Measurements from ENCODE around the gene PRKAG1.

The PRKAG1 gene

GRCh38 chr12:49041036-49041880 lies 22.7 kb upstream of the PRKAG1 start:
- Mint-ChIP-seq H3K27me3 (ENCODE audit: low read depth) (no peaks in the 10 kb centered on the region), H3K36me3 (ENCODE audit: low read depth) (peaks cover 69% of the 10 kb centered on the region), H3K4me1 (ENCODE audit: low read depth) (no peaks in the 10 kb centered on the region), H3K4me3 (no peak overlapping the region), H3K27ac (no peak overlapping the region), H3K9me3 (no peaks in the 10 kb centered on the region)
- DNase-seq (ENCODE audit: low spot score), result no peak

GRCh38 chr12:49040364-49040855 lies 21.8 kb upstream of the PRKAG1 start:
- peaks cover 70% of the 10 kb centered on the region for H3K36me3 Mint-ChIP-seq (ENCODE audit: low read depth)

GRCh38 chr12:49039421-49040363 lies 21.1 kb upstream of the PRKAG1 start:
- DNase-seq (ENCODE audit: low spot score), result no peak
- Mint-ChIP-seq H3K4me3 (no peak overlapping the region), H3K4me1 (ENCODE audit: low read depth) (no peaks in the 10 kb centered on the region), H3K9me3 (no peaks in the 10 kb centered on the region), H3K36me3 (ENCODE audit: low read depth) (peaks cover 70% of the 10 kb centered on the region), H3K27ac (no peak overlapping the region), H3K27me3 (ENCODE audit: low read depth) (no peaks in the 10 kb centered on the region)

More at GRCh38 chr12:49040364-49040855, 21.8 kb upstream of the PRKAG1 start:
- no peak for DNase-seq (ENCODE audit: low spot score)
- Mint-ChIP-seq H3K4me3 (no peak overlapping the region), H3K9me3 (no peaks in the 10 kb centered on the region), H3K27me3 (ENCODE audit: low read depth) (no peaks in the 10 kb centered on the region), H3K4me1 (ENCODE audit: low read depth) (no peaks in the 10 kb centered on the region), H3K27ac (no peak overlapping the region)

- Mint-ChIP-seq H3K4me3 (no peak overlapping the region), H3K36me3 (ENCODE audit: low read depth) (peaks cover 67% of the 10 kb centered on the region), H3K9me3 (no peaks in the 10 kb centered on the region), H3K27ac (no peak overlapping the region), H3K27me3 (ENCODE audit: low read depth) (no peaks in the 10 kb centered on the region), H3K4me1 (ENCODE audit: low read depth) (no peaks in the 10 kb centered on the region)
- DNase-seq (ENCODE audit: low spot score), result no peak
Observed at GRCh38 chr12:49038291-49038955, 19.8 kb upstream of the PRKAG1 start.

- no peak for DNase-seq (ENCODE audit: low spot score)
- no peaks in the 10 kb centered on the region for H3K9me3 Mint-ChIP-seq
- no peak overlapping the region for H3K4me3 Mint-ChIP-seq
- H3K27me3 Mint-ChIP-seq (ENCODE audit: low read depth), result no peaks in the 10 kb centered on the region
- H3K36me3 Mint-ChIP-seq (ENCODE audit: low read depth), result peaks cover 63% of the 10 kb centered on the region
- H3K27ac Mint-ChIP-seq, result no peak overlapping the region
- H3K4me1 Mint-ChIP-seq (ENCODE audit: low read depth), result no peaks in the 10 kb centered on the region
Observed at GRCh38 chr12:49037947-49038237, 19.3 kb upstream of the PRKAG1 start.

GRCh38 chr12:49037111-49037946 lies 18.8 kb upstream of the PRKAG1 start:
- H3K36me3 Mint-ChIP-seq (ENCODE audit: low read depth), result peaks cover 64% of the 10 kb centered on the region
- H3K4me3 Mint-ChIP-seq, result no peak overlapping the region
- no peaks in the 10 kb centered on the region for H3K9me3 Mint-ChIP-seq
- no peak overlapping the region for H3K27ac Mint-ChIP-seq
- DNase-seq (ENCODE audit: low spot score), result no peak
- no peaks in the 10 kb centered on the region for H3K27me3 Mint-ChIP-seq (ENCODE audit: low read depth)
- no peaks in the 10 kb centered on the region for H3K4me1 Mint-ChIP-seq (ENCODE audit: low read depth)

- DNase-seq (ENCODE audit: low spot score), result no peak
- Mint-ChIP-seq H3K9me3 (no peaks in the 10 kb centered on the region), H3K27ac (no peak overlapping the region), H3K4me1 (ENCODE audit: low read depth) (no peaks in the 10 kb centered on the region), H3K4me3 (no peak overlapping the region), H3K27me3 (ENCODE audit: low read depth) (no peaks in the 10 kb centered on the region), H3K36me3 (ENCODE audit: low read depth) (peaks cover 59% of the 10 kb centered on the region)
Observed at GRCh38 chr12:49036029-49036428, 17.5 kb upstream of the PRKAG1 start.

GRCh38 chr12:49034286-49034622 lies 15.7 kb upstream of the PRKAG1 start:
- peaks cover 54% of the 10 kb centered on the region for H3K36me3 Mint-ChIP-seq (ENCODE audit: low read depth)
- DNase-seq (ENCODE audit: low spot score), result no peak
- H3K27ac Mint-ChIP-seq, result no peak overlapping the region
- H3K27me3 Mint-ChIP-seq (ENCODE audit: low read depth), result no peaks in the 10 kb centered on the region
- H3K4me1 Mint-ChIP-seq (ENCODE audit: low read depth), result no peaks in the 10 kb centered on the region
- no peaks in the 10 kb centered on the region for H3K9me3 Mint-ChIP-seq
- no peak overlapping the region for H3K4me3 Mint-ChIP-seq

- Mint-ChIP-seq H3K27me3 (ENCODE audit: low read depth) (no peaks in the 10 kb centered on the region), H3K36me3 (ENCODE audit: low read depth) (peaks cover 56% of the 10 kb centered on the region), H3K4me1 (ENCODE audit: low read depth) (no peaks in the 10 kb centered on the region), H3K9me3 (no peaks in the 10 kb centered on the region), H3K27ac (no peak overlapping the region), H3K4me3 (no peak overlapping the region)
- no peak for DNase-seq (ENCODE audit: low spot score)
Observed at GRCh38 chr12:49033611-49034285, 15.2 kb upstream of the PRKAG1 start.

- Mint-ChIP-seq H3K9me3 (no peaks in the 10 kb centered on the region), H3K36me3 (ENCODE audit: low read depth) (peaks cover 55% of the 10 kb centered on the region), H3K4me3 (no peak overlapping the region), H3K27me3 (ENCODE audit: low read depth) (no peaks in the 10 kb centered on the region), H3K27ac (no peak overlapping the region), H3K4me1 (ENCODE audit: low read depth) (no peaks in the 10 kb centered on the region)
- DNase-seq (ENCODE audit: low spot score), result no peak
Observed at GRCh38 chr12:49032679-49033447, 14.3 kb upstream of the PRKAG1 start.

GRCh38 chr12:49032276-49032675 lies 13.7 kb upstream of the PRKAG1 start:
- Mint-ChIP-seq H3K4me3 (no peak overlapping the region), H3K36me3 (ENCODE audit: low read depth) (peaks cover 57% of the 10 kb centered on the region), H3K9me3 (no peaks in the 10 kb centered on the region), H3K27me3 (ENCODE audit: low read depth) (no peaks in the 10 kb centered on the region), H3K27ac (no peak overlapping the region), H3K4me1 (ENCODE audit: low read depth) (no peaks in the 10 kb centered on the region)
- no peak for DNase-seq (ENCODE audit: low spot score)

GRCh38 chr12:49031573-49032161 lies 13.1 kb upstream of the PRKAG1 start:
- Mint-ChIP-seq H3K4me3 (no peak overlapping the region), H3K4me1 (ENCODE audit: low read depth) (no peaks in the 10 kb centered on the region), H3K36me3 (ENCODE audit: low read depth) (peaks cover 53% of the 10 kb centered on the region), H3K9me3 (no peaks in the 10 kb centered on the region), H3K27ac (no peak overlapping the region), H3K27me3 (ENCODE audit: low read depth) (no peaks in the 10 kb centered on the region)
- no peak for DNase-seq (ENCODE audit: low spot score)
